H9 (cell line): Measurements from ENCODE around the gene RTP2. TPM values are rescaled to one million over a fixed set of nuclear protein-coding genes. Genes with fewer than 3 reads are reported as not detected.
A peak's percentile ranks its signal among the peaks of the same experiment; 100 is the strongest.

ENCODE experiments used
- DNase-seq: peaks from one replicate; pipeline ENCODE4 v3.0.0-alpha.2; 2017
- H2AFZ ChIP-seq: one replicate; pipeline ENCODE4 v1.6.1; 2013; ENCODE audit warnings: mild to moderate bottlenecking, low read length, control low read depth, moderate library complexity
- H2AK5ac ChIP-seq: 2 replicates; pipeline ENCODE4 v1.6.1; 2013; ENCODE audit warnings: low read length, control low read depth, mixed read lengths; ENCODE audit not compliant: insufficient read length
- H2BK120ac ChIP-seq: one replicate; pipeline ENCODE4 v1.6.1; 2013; ENCODE audit warnings: low read depth, mild to moderate bottlenecking, low read length, control low read depth, inconsistent platforms; ENCODE audit not compliant: poor library complexity, severe bottlenecking
- H2BK12ac ChIP-seq: 2 replicates; pipeline ENCODE4 v1.6.1; 2013; ENCODE audit warnings: low read length, control low read depth, mixed read lengths, low read depth; ENCODE audit not compliant: insufficient read length
- H2BK15ac ChIP-seq: 2 replicates; pipeline ENCODE4 v1.6.1; 2013; ENCODE audit warnings: low read depth, low read length, control low read depth
- H2BK20ac ChIP-seq: one replicate; pipeline ENCODE4 v1.6.1; 2013; ENCODE audit warnings: low read depth, mild to moderate bottlenecking, low read length, control low read depth, inconsistent platforms; ENCODE audit not compliant: poor library complexity, severe bottlenecking
- H2BK5ac ChIP-seq: 2 replicates; pipeline ENCODE4 v1.6.1; 2013; ENCODE audit warnings: low read length, control low read depth, mixed read lengths; ENCODE audit not compliant: insufficient read length
- H3K14ac ChIP-seq: 2 replicates; pipeline ENCODE4 v1.6.1; 2013; ENCODE audit warnings: low read length, control low read depth; ENCODE audit not compliant: insufficient read depth
- H3K18ac ChIP-seq: 2 replicates; pipeline ENCODE4 v1.6.1; 2013; ENCODE audit warnings: low read depth, mild to moderate bottlenecking, mixed read lengths, low read length, control low read depth; ENCODE audit not compliant: insufficient read length
- H3K23ac ChIP-seq: 2 replicates; pipeline ENCODE4 v1.6.1; 2013; ENCODE audit warnings: low read length, control low read depth, mixed read lengths, low read depth; ENCODE audit not compliant: insufficient read length
- H3K23me2 ChIP-seq: 2 replicates; pipeline ENCODE4 v1.6.1; 2013; ENCODE audit warnings: low read depth, mild to moderate bottlenecking, mixed read lengths, low read length, control low read depth; ENCODE audit not compliant: insufficient read length, poor library complexity, severe bottlenecking
- H3K27ac ChIP-seq: 2 replicates; pipeline ENCODE4 v1.5.1; 2013; ENCODE audit warnings: low read length, control low read depth, mixed read lengths, low read depth; ENCODE audit not compliant: insufficient read length
- H3K27me3 ChIP-seq: 2 replicates; pipeline ENCODE4 v1.6.1; 2013; ENCODE audit warnings: low read length, control low read depth, inconsistent platforms; ENCODE audit not compliant: insufficient read depth
- H3K4ac ChIP-seq: 2 replicates; pipeline ENCODE4 v1.6.1; 2013; ENCODE audit warnings: low read depth, mild to moderate bottlenecking, control low read depth, inconsistent platforms, low read length, moderate library complexity
- H3K4me1 ChIP-seq: 2 replicates; pipeline ENCODE4 v1.6.1; 2013; ENCODE audit warnings: low read length, control low read depth, inconsistent platforms; ENCODE audit not compliant: insufficient read depth
- H3K4me2 ChIP-seq: 2 replicates; pipeline ENCODE4 v1.6.1; 2013; ENCODE audit warnings: low read length, control low read depth, mixed read lengths; ENCODE audit not compliant: insufficient read length, insufficient read depth
- H3K56ac ChIP-seq: 2 replicates; pipeline ENCODE4 v1.6.1; 2013; ENCODE audit warnings: low read depth, mild to moderate bottlenecking, mixed read lengths, low read length, control low read depth; ENCODE audit not compliant: insufficient read length
- H3K79me1 ChIP-seq: 2 replicates; pipeline ENCODE4 v1.6.1; 2013; ENCODE audit warnings: low read depth, mild to moderate bottlenecking, moderate library complexity, low read length, control low read depth, inconsistent platforms; ENCODE audit not compliant: insufficient read depth, poor library complexity, severe bottlenecking
- H3K79me2 ChIP-seq: 2 replicates; pipeline ENCODE4 v1.6.1; 2013; ENCODE audit warnings: low read length, control low read depth, inconsistent platforms; ENCODE audit not compliant: insufficient read depth
- H3K9ac ChIP-seq: 2 replicates; pipeline ENCODE4 v1.6.1; 2013; ENCODE audit warnings: low read length, control low read depth, mixed read lengths; ENCODE audit not compliant: insufficient read length; ENCODE audit errors: extremely low read depth
- H3K9me3 ChIP-seq: one replicate; pipeline ENCODE4 v1.6.1; 2013; ENCODE audit warnings: low read depth, low read length, inconsistent platforms; ENCODE audit not compliant: control insufficient read depth
- H3T11ph ChIP-seq: one replicate; pipeline ENCODE4 v1.6.1; 2013; ENCODE audit warnings: mild to moderate bottlenecking, low read length, control low read depth, inconsistent platforms
- H4K20me1 ChIP-seq: one replicate; pipeline ENCODE4 v1.6.1; 2013; ENCODE audit not compliant: control insufficient read depth, insufficient read length, insufficient read depth
- H4K5ac ChIP-seq: 2 replicates; pipeline ENCODE4 v1.6.1; 2013; ENCODE audit warnings: low read depth, mild to moderate bottlenecking, mixed read lengths, low read length, control low read depth; ENCODE audit not compliant: insufficient read length
- H4K8ac ChIP-seq: replicated peaks from 2 replicates; pipeline ENCODE4 v1.6.1; 2013; ENCODE audit warnings: low read length, control low read depth, mixed read lengths, low read depth; ENCODE audit not compliant: insufficient read length
- H4K91ac ChIP-seq: 2 replicates; pipeline ENCODE4 v1.6.1; 2013; ENCODE audit warnings: low read depth, mild to moderate bottlenecking, moderate library complexity, mixed read lengths, low read length, control low read depth; ENCODE audit not compliant: insufficient read length
- H3K27ac Mint-ChIP-seq, 3 experiments: 2 replicates in 2 of 3; 3 replicates in 1 of 3; pipeline ENCODE4 v1.8.0; 2020 to 2021; ENCODE audit warnings: mixed read lengths in 3 of 3, mild to moderate bottlenecking in 1 of 3, moderate library complexity in 1 of 3
- H3K27me3 Mint-ChIP-seq: 2 replicates; pipeline ENCODE4 v1.8.0; 2021; ENCODE audit warnings: low read depth, mild to moderate bottlenecking, moderate library complexity, mixed read lengths
- H3K36me3 Mint-ChIP-seq, 3 experiments: 2 replicates in 2 of 3; 3 replicates in 1 of 3; pipeline ENCODE4 v1.8.0; 2020 to 2021; ENCODE audit warnings: low read depth in 3 of 3, mixed read lengths in 3 of 3; ENCODE audit not compliant: insufficient read depth in 1 of 3
- H3K4me1 Mint-ChIP-seq, 2 experiments: 2 replicates each; pipeline ENCODE4 v1.8.0; 2020; ENCODE audit warnings: mixed read lengths in 2 of 2
- H3K4me3 Mint-ChIP-seq, 2 experiments: 2 replicates in 1 of 2; 3 replicates in 1 of 2; pipeline ENCODE4 v1.8.0; 2020 to 2021; ENCODE audit warnings: mild to moderate bottlenecking in 2 of 2, mixed read lengths in 2 of 2, moderate library complexity in 1 of 2
- H3K9me3 Mint-ChIP-seq, 2 experiments: 2 replicates in 1 of 2; 3 replicates in 1 of 2; pipeline ENCODE4 v1.8.0; 2020; ENCODE audit warnings: mild to moderate bottlenecking in 2 of 2, mixed read lengths in 2 of 2, moderate library complexity in 1 of 2
- CTCF ChIP-seq: fragments of 200-600 bp; sonication (generic); conservative IDR thresholded peaks from 3 replicates; pipeline ENCODE4 v1.8.0; 2021; ENCODE audit warnings: antibody characterized with exemption, mild to moderate bottlenecking
- WGBS: extraction: QIAGEN DNeasy Blood & Tissue Kit; methylation state at CpG from one replicate; pipeline ENCODE4 v1.1.7; 2013; ENCODE audit warnings: missing lambda C conversion rate, low lambda C conversion rate, mixed read lengths; ENCODE audit not compliant: insufficient read length; ENCODE audit errors: extremely low coverage; 5-methylcytosine and 5-hydroxymethylcytosine counted together
- total RNA-seq: library from RNA; stranded (reverse); gene quantifications from 2 replicates; pipeline ENCODE4 v1.2.1, GENCODE V29; 2021

RTP2 gene
- total RNA-seq, 1 experiment from 2014 or later: not detected

- DNase-seq: no peak
- Histone ChIP-seq H2BK5ac (no peak overlapping the region), H3K14ac (peak overlapping the region; percentile 38; the same call in 1 of the 2 replicates), H3K9ac (peak overlapping the region; percentile 56), H2BK15ac (no peak overlapping the region), H3K79me1 (no peaks in the 10 kb centered on the region), H3T11ph (peak overlapping the region; percentile 73), H3K9me3 (no peaks in the 10 kb centered on the region), H4K20me1 (no peaks in the 10 kb centered on the region), H3K23me2 (peaks cover 32% of the 10 kb centered on the region), H4K8ac (no peak overlapping the region), H3K4me2 (peak overlapping the region; percentile 20), H3K4me1 (peaks cover 7% of the 10 kb centered on the region; the same call in 1 of the 2 replicates), H3K23ac (no peak overlapping the region), H2AK5ac (no peak overlapping the region), H3K18ac (peak overlapping the region; percentile 59), H3K27ac (no peak overlapping the region), H2BK120ac (no peak overlapping the region), H3K79me2 (no peaks in the 10 kb centered on the region), H4K91ac (no peak overlapping the region), H3K27me3 (peaks cover 4% of the 10 kb centered on the region; the same call in 1 of the 2 replicates), H2AFZ (no peak overlapping the region), H3K56ac (no peak overlapping the region), H3K4ac (no peak overlapping the region), H4K5ac (no peak overlapping the region), H2BK12ac (no peak overlapping the region), H2BK20ac (no peak overlapping the region)
- WGBS: no CpG with 5 or more reads among the region's 6 CpGs
- Mint-ChIP-seq H3K4me1 (peaks cover 72 to 73% of the 10 kb centered on the region in 2 experiments), H3K4me3 (peak overlapping the region; percentile 88 to 90), H3K27me3 (peaks cover 27% of the 10 kb centered on the region), H3K27ac (peak overlapping the region; percentile 100), H3K36me3 (no peaks in the 10 kb centered on the region), H3K9me3 (no peaks in the 10 kb centered on the region; a peak in 2 of 5 replicates)
- no peak for TF ChIP-seq CTCF
Observed at GRCh38 chr3:187746059-187746441, 43.7 kb upstream of the RTP2 start.
